PFSK-1 (cell line): ENCODE measurements around the gene TP63.

Experiments
- FOXP2 ChIP-seq: optimal IDR thresholded peaks from 2 replicates; pipeline ENCODE3; 2011; ENCODE audit warnings: borderline replicate concordance, control low read depth, inconsistent platforms; ENCODE audit not compliant: insufficient read depth; ENCODE audit errors: extremely low read length, extremely low read depth
- POLR2AphosphoS5 ChIP-seq: IDR thresholded peaks from 2 replicates; pipeline ENCODE4 v1.6.1; 2012; ENCODE audit warnings: low read depth, mild to moderate bottlenecking, control low read depth, low read length, moderate library complexity
- REST ChIP-seq, 2 experiments: IDR thresholded peaks; 2 replicates each; pipeline versions ENCODE4 v1.6.1 to v1.8.0; 2011 to 2012; ENCODE audit warnings: low read depth in 2 of 2, low read length in 2 of 2, control low read depth in 1 of 2, inconsistent platforms in 1 of 2, mild to moderate bottlenecking in 1 of 2, moderate library complexity in 1 of 2; ENCODE audit not compliant: insufficient read depth in 1 of 2
- SIN3A ChIP-seq: IDR thresholded peaks from 2 replicates; pipeline ENCODE4 v1.6.1; 2012; ENCODE audit warnings: mild to moderate bottlenecking, low read length, moderate library complexity, borderline replicate concordance; ENCODE audit not compliant: insufficient read depth
- TAF1 ChIP-seq: IDR thresholded peaks from 2 replicates; pipeline ENCODE4 v1.6.1; 2012; ENCODE audit warnings: low read length, control low read depth, borderline replicate concordance; ENCODE audit not compliant: insufficient read depth

Gene TP63

GRCh38 chr3:189826566-189826965, 195.4 kb downstream of the TP63 start:
- no peak for TF ChIP-seq TAF1
- TF ChIP-seq POLR2AphosphoS5: no peak
- TF ChIP-seq FOXP2: no peak
- no peak for TF ChIP-seq SIN3A
- TF ChIP-seq REST (IDR thresholded peaks at IDR 0.05; ENCODE audit: insufficient read depth in 1 of 2, low read depth in 2 of 2, low read length in 2 of 2): no peak

- no peak for TF ChIP-seq TAF1
- no peak for TF ChIP-seq FOXP2
- TF ChIP-seq SIN3A: no peak
- TF ChIP-seq POLR2AphosphoS5: no peak
- no peak for TF ChIP-seq REST (IDR thresholded peaks at IDR 0.05; ENCODE audit: insufficient read depth in 1 of 2, low read depth in 2 of 2, low read length in 2 of 2)
These were observed 195.9 kb downstream of the TP63 start for GRCh38 chr3:189827108-189827507.

- TF ChIP-seq POLR2AphosphoS5 (no peak), REST (IDR thresholded peaks at IDR 0.05; ENCODE audit: insufficient read depth in 1 of 2, low read depth in 2 of 2, low read length in 2 of 2) (no peak), SIN3A (no peak), TAF1 (no peak), FOXP2 (no peak)
These were observed 199.2 kb downstream of the TP63 start for GRCh38 chr3:189830401-189830800.

- TF ChIP-seq POLR2AphosphoS5 (no peak), SIN3A (no peak), TAF1 (no peak), FOXP2 (no peak), REST (IDR thresholded peaks at IDR 0.05; ENCODE audit: insufficient read depth in 1 of 2, low read depth in 2 of 2, low read length in 2 of 2) (no peak)
These were observed 202.1 kb downstream of the TP63 start for GRCh38 chr3:189833266-189833665.

GRCh38 chr3:189833996-189834395, 202.8 kb downstream of the TP63 start:
- TF ChIP-seq REST (IDR thresholded peaks at IDR 0.05; ENCODE audit: insufficient read depth in 1 of 2, low read depth in 2 of 2, low read length in 2 of 2): no peak
- no peak for TF ChIP-seq FOXP2
- TF ChIP-seq SIN3A: no peak
- TF ChIP-seq POLR2AphosphoS5: no peak
- no peak for TF ChIP-seq TAF1
